ENCODE measurements around the gene HIP1R.

- TF ChIP-seq CTCF (IDR thresholded peaks at IDR 0.05) = no peak
- TF ChIP-seq POLR2A (IDR thresholded peaks at IDR 0.05) = peak in 1 of 4 donors; percentile 38
Observed at GRCh38 chr12:122836027-122836921, 1.0 kb downstream of the HIP1R start.

All from esophagus squamous epithelium (tissue), 4 donors.